HCT116 (cell line): ENCODE results near the gene DLG2. TPM values are rescaled to one million over a fixed set of nuclear protein-coding genes. Genes with fewer than 3 reads are reported as not detected.

Experiments
- ATAC-seq: fragments of 200-7000 bp; cut with Tn5 transposase; 2 replicates; pipeline ENCODE4 v1.9.1; 2020; ENCODE audit warnings: mild to moderate bottlenecking, moderate library complexity
- BruUV-seq: library from RNA; stranded (reverse); fragments of 400-500 nt; replicated peaks from 2 replicates; lab custom pipeline; 2021; lab: Mats Ljungman, UMichigan
- CTCF ChIA-PET: fragments of 300-600 bp; sonication (Branson Sonifier 250); formaldehyde crosslinking; loops from one replicate; lab custom pipeline; 2021; ENCODE audit warnings: antibody characterized with exemption; lab: Charles Lee
- POLR2A ChIA-PET: fragments of 300-600, 350-600 bp; sonication (Branson Sonifier 250); formaldehyde crosslinking; loops from one replicate; lab custom pipeline; 2021; ENCODE audit warnings: antibody characterized with exemption; lab: Charles Lee
- RAD21 ChIA-PET, 2 experiments: fragments of 300-600 bp; sonication (Branson Sonifier 250); formaldehyde crosslinking; loops; one replicate each; lab custom pipeline; 2023; ENCODE audit warnings: low total read pairs in 2 of 2; ENCODE audit not compliant: uncharacterized antibody in 2 of 2, unreplicated experiment in 2 of 2, low non-redundant PET in 1 of 2; lab: Charles Lee
- DNase-seq: peaks from one replicate; pipeline ENCODE4 v3.0.0-alpha.2; 2010; ENCODE audit warnings: low read depth, low spot score
- H2AFZ ChIP-seq: fragments of 200-600 bp; shearing (Covaris generic), sonication (generic); 2 replicates; pipeline ENCODE4 v1.6.1; 2017; ENCODE audit warnings: low read depth, mixed run types, mixed read lengths, antibody characterized with exemption, low read length; ENCODE audit not compliant: poor library complexity, severe bottlenecking
- H3K27ac ChIP-seq: 2 replicates; pipeline ENCODE4 v1.5.1; 2012; ENCODE audit warnings: low read depth, low read length
- H3K27me3 ChIP-seq: fragments of 200-600 bp; sonication (generic); 2 replicates; pipeline ENCODE4 v1.6.1; 2016; ENCODE audit warnings: mixed run types, low read length, mixed read lengths; ENCODE audit not compliant: insufficient read depth
- H3K36me3 ChIP-seq, 2 experiments: fragments of 200-500 bp in 1 of 2; fragments of 200-600 bp in 1 of 2; sonication (Bioruptor generic) in 1 of 2; sonication (generic) in 1 of 2; 2 replicates each; pipeline versions ENCODE4 v1.5.1 to v1.6.1; 2014 to 2016; ENCODE audit warnings: low read length in 2 of 2, inconsistent platforms in 1 of 2, mixed read lengths in 1 of 2, mixed run types in 1 of 2; ENCODE audit not compliant: insufficient read depth in 2 of 2, control insufficient read depth in 1 of 2
- H3K4me1 ChIP-seq, 2 experiments: fragments of 200-600 bp in 1 of 2; sonication (generic) in 1 of 2; 2 replicates each; pipeline versions ENCODE4 v1.5.1 to v1.6.1; 2012 to 2017; ENCODE audit warnings: low read length in 2 of 2, inconsistent platforms in 1 of 2, mild to moderate bottlenecking in 1 of 2, mixed read lengths in 1 of 2, mixed run types in 1 of 2, moderate library complexity in 1 of 2; ENCODE audit not compliant: insufficient read depth in 2 of 2, control insufficient read depth in 1 of 2
- H3K4me2 ChIP-seq: fragments of 200-600 bp; sonication (generic); 2 replicates; pipeline ENCODE4 v1.6.1; 2017; ENCODE audit warnings: mixed run types, low read length, mixed read lengths
- H3K4me3 ChIP-seq, 2 experiments: fragments of 200-600 bp in 1 of 2; sonication (generic) in 1 of 2; replicated peaks in 1 of 2; 2 replicates each; pipeline ENCODE4 v1.5.1; 2011 to 2016; ENCODE audit warnings: low read length in 2 of 2, control low read depth in 1 of 2, low read depth in 1 of 2, mild to moderate bottlenecking in 1 of 2, mixed read lengths in 1 of 2, mixed run types in 1 of 2
- H3K79me2 ChIP-seq: fragments of 200-600 bp; sonication (generic); 2 replicates; pipeline ENCODE4 v1.6.1; 2017; ENCODE audit warnings: mild to moderate bottlenecking, mixed run types, low read length, moderate library complexity, mixed read lengths; ENCODE audit not compliant: insufficient read depth
- H3K9ac ChIP-seq: fragments of 200-600 bp; sonication (generic); 2 replicates; pipeline ENCODE4 v1.6.1; 2016; ENCODE audit warnings: low read length, mixed read lengths
- H3K9me2 ChIP-seq: fragments of 200-600 bp; sonication (generic), shearing (Covaris generic); 2 replicates; pipeline ENCODE4 v1.6.1; 2017; ENCODE audit warnings: mixed run types, mild to moderate bottlenecking, moderate library complexity; ENCODE audit not compliant: insufficient read depth
- H3K9me3 ChIP-seq, 2 experiments: fragments of 200-500 bp in 1 of 2; fragments of 200-600 bp in 1 of 2; sonication (Bioruptor generic) in 1 of 2; sonication (generic) in 1 of 2; 2 replicates each; pipeline ENCODE4 v1.6.1; 2014 to 2017; ENCODE audit warnings: low read length in 2 of 2, mixed read lengths in 2 of 2, inconsistent platforms in 1 of 2, low read depth in 1 of 2, mild to moderate bottlenecking in 1 of 2, mixed run types in 1 of 2, moderate library complexity in 1 of 2; ENCODE audit not compliant: control insufficient read depth in 1 of 2, insufficient read depth in 1 of 2
- H4K20me1 ChIP-seq: fragments of 200-600 bp; sonication (generic), shearing (Covaris generic); 2 replicates; pipeline ENCODE4 v1.6.1; 2017; ENCODE audit warnings: mixed run types, mild to moderate bottlenecking, moderate library complexity; ENCODE audit not compliant: insufficient read depth
- ATF3 ChIP-seq: IDR thresholded peaks from 2 replicates; pipeline ENCODE4 v1.6.1; 2012
- CBX3 ChIP-seq: IDR thresholded peaks from 2 replicates; pipeline ENCODE4 v1.6.1; 2012; ENCODE audit warnings: low read depth
- EGR1 ChIP-seq: IDR thresholded peaks from 2 replicates; pipeline ENCODE4 v1.6.1; 2012; ENCODE audit warnings: low read depth
- FOSL1 ChIP-seq: IDR thresholded peaks from 2 replicates; pipeline ENCODE4 v1.6.1; 2012; ENCODE audit warnings: low read depth
- JUND ChIP-seq: IDR thresholded peaks from 2 replicates; pipeline ENCODE4 v1.6.1; 2012
- POLR2A ChIP-seq: IDR thresholded peaks from 2 replicates; pipeline ENCODE4 v1.7.0; 2011; ENCODE audit warnings: borderline replicate concordance; ENCODE audit not compliant: insufficient read depth, insufficient read length; ENCODE audit errors: extremely low read depth
- SIN3A ChIP-seq: IDR thresholded peaks from 2 replicates; pipeline ENCODE4 v1.6.1; 2012; ENCODE audit warnings: low read depth
- SP1 ChIP-seq: IDR thresholded peaks from 2 replicates; pipeline ENCODE4 v1.6.1; 2012; ENCODE audit warnings: low read depth
- SRF ChIP-seq: IDR thresholded peaks from 2 replicates; pipeline ENCODE4 v1.6.1; 2012; ENCODE audit warnings: low read depth
- YY1 ChIP-seq: IDR thresholded peaks from 2 replicates; pipeline ENCODE4 v1.6.1; 2011; ENCODE audit warnings: low read length, low read depth, moderate library complexity, mild to moderate bottlenecking; ENCODE audit not compliant: insufficient replicate concordance; ENCODE audit errors: extremely low read depth
- ZBTB33 ChIP-seq: IDR thresholded peaks from 2 replicates; pipeline ENCODE4 v1.6.1; 2011; ENCODE audit warnings: mild to moderate bottlenecking, low read length, moderate library complexity; ENCODE audit not compliant: insufficient replicate concordance; ENCODE audit errors: extremely low read depth
- ZFX ChIP-seq: fragments of 450-650 bp; IDR thresholded peaks from 2 replicates; pipeline ENCODE4 v1.6.1; 2017
- ZNF274 ChIP-seq: fragments of 200-500 bp; sonication (Bioruptor generic); IDR thresholded peaks from 2 replicates; pipeline ENCODE4 v1.6.1; 2014; ENCODE audit warnings: mild to moderate bottlenecking, low read depth, low read length, inconsistent platforms
- intact Hi-C: fragments of 100-400 bp; cut with micrococcal nuclease; formaldehyde crosslinking; loops from 2 replicates; pipeline ENCODE4 v1.10.0; 2022
- total RNA-seq: library from RNA; stranded (reverse); gene quantifications from one replicate; pipeline ENCODE4 v1.2.1, GENCODE V29; 2021; ENCODE audit not compliant: unreplicated experiment
- TF ChIP-seq, protein P1 (sequence below), 3 experiments: fragments of 200-600 bp in 1 of 3; sonication (generic) in 1 of 3; IDR thresholded peaks in 2 of 3; conservative IDR thresholded peaks in 1 of 3; 2 replicates each; pipeline ENCODE4 v1.5.1; 2012 to 2017; ENCODE audit warnings: low read depth in 2 of 3, low read length in 2 of 3, antibody characterized with exemption in 1 of 3, borderline replicate concordance in 1 of 3, control low read depth in 1 of 3, mild to moderate bottlenecking in 1 of 3, mixed read lengths in 1 of 3, mixed run types in 1 of 3, moderate library complexity in 1 of 3; ENCODE audit not compliant: insufficient read depth in 1 of 3
- TF ChIP-seq, protein P2 (sequence below): IDR thresholded peaks from 2 replicates; pipeline ENCODE4 v1.6.1; 2012; ENCODE audit warnings: low read depth

DLG2 gene
- total RNA-seq, 1 experiment from 2014 or later, result 2.4 TPM

DNA sequence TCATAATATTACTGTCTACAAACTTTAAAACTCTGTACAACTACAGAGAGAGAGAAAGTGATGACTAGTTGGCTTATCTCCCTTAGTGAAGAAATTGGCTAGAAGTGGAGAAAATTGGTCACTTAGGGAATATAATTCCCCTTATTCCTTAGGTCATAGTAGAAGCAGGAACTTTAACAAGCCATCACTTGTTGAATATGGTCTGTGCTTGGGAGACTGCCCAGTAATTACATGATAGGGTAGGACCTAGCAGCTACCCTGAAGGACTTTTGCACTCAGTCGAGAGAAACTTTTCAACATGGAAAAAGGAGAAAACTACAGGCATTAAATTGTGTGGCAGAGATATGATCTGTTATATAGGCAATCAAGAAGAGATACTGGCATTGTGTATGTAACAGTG lies 1764.5 kb downstream of the DLG2 start:
- Histone ChIP-seq H3K9ac (no peak overlapping the region), H3K4me2 (no peak overlapping the region), H3K9me2 (no peaks in the 10 kb centered on the region), H3K4me1 (no peaks in the 10 kb centered on the region), H3K4me3 (no peak overlapping the region), H2AFZ (no peak overlapping the region), H3K36me3 (no peaks in the 10 kb centered on the region), H4K20me1 (no peaks in the 10 kb centered on the region), H3K27ac (no peak overlapping the region), H3K27me3 (0 out of 2 replicates have a peak, but pooled peaks cover 3% of the 10 kb centered on the region), H3K79me2 (no peaks in the 10 kb centered on the region), H3K9me3 (no peaks in the 10 kb centered on the region)
- ChIA-PET RAD21 (no interaction called here), CTCF (no interaction called here), POLR2A (no interaction called here)
- ATAC-seq, result no peak
- no TSS peak for BruUV-seq
- no peak for TF ChIP-seq SIN3A
- no peak for TF ChIP-seq JUND
- no peak for TF ChIP-seq FOSL1
- TF ChIP-seq SRF, result no peak
- TF ChIP-seq POLR2A, result no peak
- no peak for TF ChIP-seq ZFX
- no peak for TF ChIP-seq CBX3
- TF ChIP-seq, protein P1, sequence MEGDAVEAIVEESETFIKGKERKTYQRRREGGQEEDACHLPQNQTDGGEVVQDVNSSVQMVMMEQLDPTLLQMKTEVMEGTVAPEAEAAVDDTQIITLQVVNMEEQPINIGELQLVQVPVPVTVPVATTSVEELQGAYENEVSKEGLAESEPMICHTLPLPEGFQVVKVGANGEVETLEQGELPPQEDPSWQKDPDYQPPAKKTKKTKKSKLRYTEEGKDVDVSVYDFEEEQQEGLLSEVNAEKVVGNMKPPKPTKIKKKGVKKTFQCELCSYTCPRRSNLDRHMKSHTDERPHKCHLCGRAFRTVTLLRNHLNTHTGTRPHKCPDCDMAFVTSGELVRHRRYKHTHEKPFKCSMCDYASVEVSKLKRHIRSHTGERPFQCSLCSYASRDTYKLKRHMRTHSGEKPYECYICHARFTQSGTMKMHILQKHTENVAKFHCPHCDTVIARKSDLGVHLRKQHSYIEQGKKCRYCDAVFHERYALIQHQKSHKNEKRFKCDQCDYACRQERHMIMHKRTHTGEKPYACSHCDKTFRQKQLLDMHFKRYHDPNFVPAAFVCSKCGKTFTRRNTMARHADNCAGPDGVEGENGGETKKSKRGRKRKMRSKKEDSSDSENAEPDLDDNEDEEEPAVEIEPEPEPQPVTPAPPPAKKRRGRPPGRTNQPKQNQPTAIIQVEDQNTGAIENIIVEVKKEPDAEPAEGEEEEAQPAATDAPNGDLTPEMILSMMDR (IDR thresholded peaks at IDR 0.05 in 2 of 3, conservative IDR thresholded peaks at IDR 0.05 in 1 of 3; ENCODE audit: borderline replicate concordance in 1 of 3, insufficient read depth in 1 of 3, low read depth in 2 of 3, low read length in 2 of 3), result no peak
- no peak for TF ChIP-seq ATF3
- TF ChIP-seq ZBTB33, result no peak
- TF ChIP-seq ZNF274, result no peak
- TF ChIP-seq, protein P2, sequence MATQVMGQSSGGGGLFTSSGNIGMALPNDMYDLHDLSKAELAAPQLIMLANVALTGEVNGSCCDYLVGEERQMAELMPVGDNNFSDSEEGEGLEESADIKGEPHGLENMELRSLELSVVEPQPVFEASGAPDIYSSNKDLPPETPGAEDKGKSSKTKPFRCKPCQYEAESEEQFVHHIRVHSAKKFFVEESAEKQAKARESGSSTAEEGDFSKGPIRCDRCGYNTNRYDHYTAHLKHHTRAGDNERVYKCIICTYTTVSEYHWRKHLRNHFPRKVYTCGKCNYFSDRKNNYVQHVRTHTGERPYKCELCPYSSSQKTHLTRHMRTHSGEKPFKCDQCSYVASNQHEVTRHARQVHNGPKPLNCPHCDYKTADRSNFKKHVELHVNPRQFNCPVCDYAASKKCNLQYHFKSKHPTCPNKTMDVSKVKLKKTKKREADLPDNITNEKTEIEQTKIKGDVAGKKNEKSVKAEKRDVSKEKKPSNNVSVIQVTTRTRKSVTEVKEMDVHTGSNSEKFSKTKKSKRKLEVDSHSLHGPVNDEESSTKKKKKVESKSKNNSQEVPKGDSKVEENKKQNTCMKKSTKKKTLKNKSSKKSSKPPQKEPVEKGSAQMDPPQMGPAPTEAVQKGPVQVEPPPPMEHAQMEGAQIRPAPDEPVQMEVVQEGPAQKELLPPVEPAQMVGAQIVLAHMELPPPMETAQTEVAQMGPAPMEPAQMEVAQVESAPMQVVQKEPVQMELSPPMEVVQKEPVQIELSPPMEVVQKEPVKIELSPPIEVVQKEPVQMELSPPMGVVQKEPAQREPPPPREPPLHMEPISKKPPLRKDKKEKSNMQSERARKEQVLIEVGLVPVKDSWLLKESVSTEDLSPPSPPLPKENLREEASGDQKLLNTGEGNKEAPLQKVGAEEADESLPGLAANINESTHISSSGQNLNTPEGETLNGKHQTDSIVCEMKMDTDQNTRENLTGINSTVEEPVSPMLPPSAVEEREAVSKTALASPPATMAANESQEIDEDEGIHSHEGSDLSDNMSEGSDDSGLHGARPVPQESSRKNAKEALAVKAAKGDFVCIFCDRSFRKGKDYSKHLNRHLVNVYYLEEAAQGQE, result no peak
- no peak for TF ChIP-seq EGR1
- TF ChIP-seq YY1, result no peak
- no peak for TF ChIP-seq SP1
- intact Hi-C loops, result no loop called here
- DNase-seq, result no peak
